ENCODE data around the gene HACD3.

The HACD3 gene

GRCh38 chr15:65561934-65562333 is 31.7 kb downstream of the HACD3 start:
- Histone ChIP-seq H3K4me1 (no peaks in the 10 kb centered on the region), H3K27me3 (ENCODE audit: control insufficient read depth, insufficient read depth, low read length) (no peaks in the 10 kb centered on the region), H3K4me2 (ENCODE audit: low read length) (no peak overlapping the region), H3K79me2 (no peaks in the 10 kb centered on the region), H3K36me3 (ENCODE audit: control insufficient read depth, insufficient read depth, low read length) (no peaks in the 10 kb centered on the region), H3K27ac (no peak overlapping the region), H2AFZ (no peak overlapping the region), H3K4me3 (ENCODE audit: low read depth, low read length) (no peak overlapping the region), H3K9ac (no peak overlapping the region), H3K9me3 (ENCODE audit: control insufficient read depth, low read length) (no peaks in the 10 kb centered on the region)
- TF ChIP-seq CTCF (IDR thresholded peaks at IDR 0.05) = no peak

- Histone ChIP-seq H3K4me2 (ENCODE audit: low read length) (no peak overlapping the region), H3K27ac (no peak overlapping the region), H3K4me1 (no peaks in the 10 kb centered on the region), H2AFZ (no peak overlapping the region), H3K9ac (no peak overlapping the region), H3K9me3 (ENCODE audit: control insufficient read depth, low read length) (no peaks in the 10 kb centered on the region), H3K4me3 (ENCODE audit: low read depth, low read length) (no peak overlapping the region), H3K27me3 (ENCODE audit: control insufficient read depth, insufficient read depth, low read length) (no peaks in the 10 kb centered on the region), H3K36me3 (ENCODE audit: control insufficient read depth, insufficient read depth, low read length) (no peaks in the 10 kb centered on the region), H3K79me2 (no peaks in the 10 kb centered on the region)
- no peak for TF ChIP-seq CTCF (IDR thresholded peaks at IDR 0.05)
These were observed 39.5 kb downstream of the HACD3 start for GRCh38 chr15:65569728-65570127.

GRCh38 chr15:65571971-65572370 is 41.7 kb downstream of the HACD3 start:
- H3K4me3 ChIP-seq (ENCODE audit: low read depth, low read length) = no peak overlapping the region
- H3K36me3 ChIP-seq (ENCODE audit: control insufficient read depth, insufficient read depth, low read length) = no peaks in the 10 kb centered on the region
- H3K9ac ChIP-seq = no peak overlapping the region
- H3K4me2 ChIP-seq (ENCODE audit: low read length) = no peak overlapping the region
- H2AFZ ChIP-seq = no peak overlapping the region
- H3K9me3 ChIP-seq (ENCODE audit: control insufficient read depth, low read length) = no peaks in the 10 kb centered on the region
- no peaks in the 10 kb centered on the region for H3K27me3 ChIP-seq (ENCODE audit: control insufficient read depth, insufficient read depth, low read length)
- H3K79me2 ChIP-seq = no peaks in the 10 kb centered on the region
- TF ChIP-seq CTCF (IDR thresholded peaks at IDR 0.05) = no peak
- H3K4me1 ChIP-seq = no peaks in the 10 kb centered on the region
- no peak overlapping the region for H3K27ac ChIP-seq

- Histone ChIP-seq H3K27me3 (ENCODE audit: control insufficient read depth, insufficient read depth, low read length) (no peaks in the 10 kb centered on the region), H3K79me2 (no peaks in the 10 kb centered on the region), H3K27ac (no peak overlapping the region), H3K4me1 (no peaks in the 10 kb centered on the region), H3K4me3 (ENCODE audit: low read depth, low read length) (no peak overlapping the region), H2AFZ (no peak overlapping the region), H3K4me2 (ENCODE audit: low read length) (no peak overlapping the region), H3K9me3 (ENCODE audit: control insufficient read depth, low read length) (no peaks in the 10 kb centered on the region), H3K36me3 (ENCODE audit: control insufficient read depth, insufficient read depth, low read length) (no peaks in the 10 kb centered on the region), H3K9ac (no peak overlapping the region)
- TF ChIP-seq CTCF (IDR thresholded peaks at IDR 0.05) = no peak
These were observed 46.4 kb downstream of the HACD3 start for GRCh38 chr15:65576664-65577063.

GRCh38 chr15:65577129-65577996 is 47.1 kb downstream of the HACD3 start:
- Histone ChIP-seq H3K36me3 (ENCODE audit: control insufficient read depth, insufficient read depth, low read length) (no peaks in the 10 kb centered on the region), H3K4me2 (ENCODE audit: low read length) (no peak overlapping the region), H3K79me2 (no peaks in the 10 kb centered on the region), H3K9me3 (ENCODE audit: control insufficient read depth, low read length) (no peaks in the 10 kb centered on the region), H3K4me3 (ENCODE audit: low read depth, low read length) (no peak overlapping the region), H3K9ac (no peak overlapping the region), H2AFZ (no peak overlapping the region), H3K27ac (no peak overlapping the region), H3K4me1 (no peaks in the 10 kb centered on the region), H3K27me3 (ENCODE audit: control insufficient read depth, insufficient read depth, low read length) (no peaks in the 10 kb centered on the region)
- TF ChIP-seq CTCF (IDR thresholded peaks at IDR 0.05) = no peak
